Spleen (tissue), 7 donors: ENCODE results near the gene DCAF15.

Experiments
- POLR2A ChIP-seq, 3 donors: fragments of 450-650 bp; IDR thresholded peaks; one replicate each; pipeline ENCODE4 v1.5.1; 2017; ENCODE audit warnings: antibody characterized with exemption in 3 of 3, mild to moderate bottlenecking in 1 of 3
- POLR2AphosphoS5 ChIP-seq, 3 donors: sonication (generic); formaldehyde crosslinking; IDR thresholded peaks; one replicate each; pipeline ENCODE4 v1.5.1; 2017; ENCODE audit warnings: antibody characterized with exemption in 3 of 3
- TF ChIP-seq, protein P1 (sequence below), 11 experiments: fragments of 200-600 bp in 7 of 11; fragments of 450-650 bp in 4 of 11; sonication (generic) in 4 of 11; IDR thresholded peaks in 8 of 11; conservative IDR thresholded peaks in 3 of 11; 1 replicate in 7 of 11; 2 replicates in 4 of 11; pipeline versions ENCODE4 v1.4.0 to v1.8.0; 2016 to 2021; ENCODE audit warnings: antibody characterized with exemption in 11 of 11, inconsistent platforms in 4 of 11, mild to moderate bottlenecking in 1 of 11
- donor health status: DM: no; HTN: no; CAD: no; lungs with moderate emphysema.
- donor health status: DM: no; HTN: no; CAD: no.
- donor health status: DM: no; HTN: no; CAD: no.

DNA sequence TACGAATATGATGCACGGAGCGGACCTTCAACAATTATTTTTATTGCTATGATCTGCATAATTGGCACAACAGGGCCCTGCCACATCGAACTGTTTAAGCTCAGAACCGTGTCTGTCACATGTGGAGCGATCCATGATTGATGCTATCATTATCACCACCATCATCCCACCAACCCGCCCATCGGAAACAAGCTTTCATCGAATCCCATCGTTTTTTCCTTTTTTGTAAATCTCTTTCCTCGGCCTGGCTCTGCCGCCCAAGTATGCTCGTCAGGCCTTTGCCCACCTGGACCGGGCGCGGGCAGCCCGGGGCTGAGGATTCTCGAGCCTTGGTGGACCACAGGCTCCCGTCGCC lies 533 bp upstream of the DCAF15 start:
- TF ChIP-seq POLR2AphosphoS5 (IDR thresholded peaks at IDR 0.05) = no peak
- TF ChIP-seq, protein P1, sequence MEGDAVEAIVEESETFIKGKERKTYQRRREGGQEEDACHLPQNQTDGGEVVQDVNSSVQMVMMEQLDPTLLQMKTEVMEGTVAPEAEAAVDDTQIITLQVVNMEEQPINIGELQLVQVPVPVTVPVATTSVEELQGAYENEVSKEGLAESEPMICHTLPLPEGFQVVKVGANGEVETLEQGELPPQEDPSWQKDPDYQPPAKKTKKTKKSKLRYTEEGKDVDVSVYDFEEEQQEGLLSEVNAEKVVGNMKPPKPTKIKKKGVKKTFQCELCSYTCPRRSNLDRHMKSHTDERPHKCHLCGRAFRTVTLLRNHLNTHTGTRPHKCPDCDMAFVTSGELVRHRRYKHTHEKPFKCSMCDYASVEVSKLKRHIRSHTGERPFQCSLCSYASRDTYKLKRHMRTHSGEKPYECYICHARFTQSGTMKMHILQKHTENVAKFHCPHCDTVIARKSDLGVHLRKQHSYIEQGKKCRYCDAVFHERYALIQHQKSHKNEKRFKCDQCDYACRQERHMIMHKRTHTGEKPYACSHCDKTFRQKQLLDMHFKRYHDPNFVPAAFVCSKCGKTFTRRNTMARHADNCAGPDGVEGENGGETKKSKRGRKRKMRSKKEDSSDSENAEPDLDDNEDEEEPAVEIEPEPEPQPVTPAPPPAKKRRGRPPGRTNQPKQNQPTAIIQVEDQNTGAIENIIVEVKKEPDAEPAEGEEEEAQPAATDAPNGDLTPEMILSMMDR (IDR thresholded peaks at IDR 0.05 in 8 of 11, conservative IDR thresholded peaks at IDR 0.05 in 3 of 11) = no peak
- no peak for TF ChIP-seq POLR2A (IDR thresholded peaks at IDR 0.05)
